Measurements from ENCODE around the gene ESYT3.
"Not testable (repeated sequence)": the region's sequence is repeated elsewhere in the genome, so short reads cannot be mapped to it uniquely, and the experiment has no call there.

DNA sequence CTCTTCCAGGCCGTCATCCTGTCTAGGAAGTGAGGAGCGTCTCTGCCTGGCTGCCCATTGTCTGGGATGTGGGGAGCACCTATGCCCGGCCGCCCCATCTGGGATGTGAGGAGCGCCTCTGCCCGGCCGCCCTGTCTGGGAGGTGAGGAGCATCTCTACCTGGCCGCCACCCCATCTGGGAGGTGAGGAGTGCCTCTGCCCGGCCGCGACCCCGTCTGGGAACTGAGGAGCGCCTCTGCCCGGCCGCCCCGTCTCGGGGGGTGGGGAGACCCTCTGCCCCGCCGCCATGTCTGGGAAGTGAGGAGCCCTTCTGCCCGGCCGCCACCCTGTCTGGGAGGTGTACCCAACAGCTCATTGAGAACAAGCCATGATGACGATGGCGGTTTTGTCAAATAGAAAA lies 87.0 kb downstream of the ESYT3 start:
- not testable (repeated sequence) for TF ChIP-seq TAF7 (optimal IDR thresholded peaks at IDR 0.05; ENCODE audit: borderline replicate concordance, low read depth, low read length); EP300 (IDR thresholded peaks at IDR 0.05; ENCODE audit: borderline replicate concordance in 1 of 2, low read depth in 2 of 2, low read length in 2 of 2); HDAC6 (IDR thresholded peaks at IDR 0.05; ENCODE audit: low read depth, low read length); POLR2A (IDR thresholded peaks at IDR 0.05; ENCODE audit: control extremely low read depth in 1 of 2, low read depth in 2 of 2, low read length in 2 of 2); KDM1A (IDR thresholded peaks at IDR 0.05; ENCODE audit: borderline replicate concordance, low read length); EGR1 (IDR thresholded peaks at IDR 0.05; ENCODE audit: borderline replicate concordance, low read depth, low read length); TCF12 (IDR thresholded peaks at IDR 0.05; ENCODE audit: low read depth, low read length); CHD2 (IDR thresholded peaks at IDR 0.05; ENCODE audit: low read length); TBP (IDR thresholded peaks at IDR 0.05; ENCODE audit: low read depth, low read length); RAD21 (IDR thresholded peaks at IDR 0.05 in 1 of 2, conservative IDR thresholded peaks at IDR 0.05 in 1 of 2; ENCODE audit: low read depth in 2 of 2, low read length in 2 of 2); JUN (IDR thresholded peaks at IDR 0.05; ENCODE audit: low read depth, low read length)
- TF ChIP-seq, protein P1, sequence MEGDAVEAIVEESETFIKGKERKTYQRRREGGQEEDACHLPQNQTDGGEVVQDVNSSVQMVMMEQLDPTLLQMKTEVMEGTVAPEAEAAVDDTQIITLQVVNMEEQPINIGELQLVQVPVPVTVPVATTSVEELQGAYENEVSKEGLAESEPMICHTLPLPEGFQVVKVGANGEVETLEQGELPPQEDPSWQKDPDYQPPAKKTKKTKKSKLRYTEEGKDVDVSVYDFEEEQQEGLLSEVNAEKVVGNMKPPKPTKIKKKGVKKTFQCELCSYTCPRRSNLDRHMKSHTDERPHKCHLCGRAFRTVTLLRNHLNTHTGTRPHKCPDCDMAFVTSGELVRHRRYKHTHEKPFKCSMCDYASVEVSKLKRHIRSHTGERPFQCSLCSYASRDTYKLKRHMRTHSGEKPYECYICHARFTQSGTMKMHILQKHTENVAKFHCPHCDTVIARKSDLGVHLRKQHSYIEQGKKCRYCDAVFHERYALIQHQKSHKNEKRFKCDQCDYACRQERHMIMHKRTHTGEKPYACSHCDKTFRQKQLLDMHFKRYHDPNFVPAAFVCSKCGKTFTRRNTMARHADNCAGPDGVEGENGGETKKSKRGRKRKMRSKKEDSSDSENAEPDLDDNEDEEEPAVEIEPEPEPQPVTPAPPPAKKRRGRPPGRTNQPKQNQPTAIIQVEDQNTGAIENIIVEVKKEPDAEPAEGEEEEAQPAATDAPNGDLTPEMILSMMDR (IDR thresholded peaks at IDR 0.05; ENCODE audit: control extremely low read depth in 1 of 3, insufficient read depth in 1 of 3, low read depth in 1 of 3, low read length in 3 of 3), result not testable (repeated sequence)
- TF ChIP-seq, protein P2, sequence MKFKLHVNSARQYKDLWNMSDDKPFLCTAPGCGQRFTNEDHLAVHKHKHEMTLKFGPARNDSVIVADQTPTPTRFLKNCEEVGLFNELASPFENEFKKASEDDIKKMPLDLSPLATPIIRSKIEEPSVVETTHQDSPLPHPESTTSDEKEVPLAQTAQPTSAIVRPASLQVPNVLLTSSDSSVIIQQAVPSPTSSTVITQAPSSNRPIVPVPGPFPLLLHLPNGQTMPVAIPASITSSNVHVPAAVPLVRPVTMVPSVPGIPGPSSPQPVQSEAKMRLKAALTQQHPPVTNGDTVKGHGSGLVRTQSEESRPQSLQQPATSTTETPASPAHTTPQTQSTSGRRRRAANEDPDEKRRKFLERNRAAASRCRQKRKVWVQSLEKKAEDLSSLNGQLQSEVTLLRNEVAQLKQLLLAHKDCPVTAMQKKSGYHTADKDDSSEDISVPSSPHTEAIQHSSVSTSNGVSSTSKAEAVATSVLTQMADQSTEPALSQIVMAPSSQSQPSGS (IDR thresholded peaks at IDR 0.05; ENCODE audit: low read length), result not testable (repeated sequence)

Data from H1 (cell line).